ENCODE results near the gene SF3B2. TPM values are rescaled to one million over a fixed set of nuclear protein-coding genes. Genes with fewer than 3 reads are reported as not detected.

Gene SF3B2
- total RNA-seq, 1 experiment from 2014 or later: 300 TPM

DNA sequence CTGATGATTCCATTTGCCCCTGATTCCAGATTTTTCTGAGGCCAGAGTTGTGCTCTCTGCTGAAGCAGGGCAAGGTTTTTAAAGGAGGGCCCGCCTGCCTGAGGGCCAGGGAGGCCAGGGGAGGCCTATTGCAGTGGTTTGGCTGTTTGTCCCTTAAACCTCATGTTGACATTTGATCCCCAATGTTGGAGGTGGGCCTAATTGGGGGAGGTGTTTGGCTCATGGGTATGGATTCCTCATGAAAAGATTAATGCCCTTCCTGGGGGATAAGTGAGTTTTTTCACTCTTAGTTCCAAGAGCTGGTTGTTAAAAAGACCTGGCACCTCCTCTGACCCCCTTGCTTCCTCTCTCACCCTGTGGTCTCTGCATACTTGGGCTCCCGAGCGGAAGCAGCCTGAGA is 12.4 kb upstream of the SF3B2 start:
- H3K9ac ChIP-seq (ENCODE audit: low read length): no peak overlapping the region
- no peaks in the 10 kb centered on the region for H3K9me2 ChIP-seq (ENCODE audit: insufficient read depth)
- peaks cover 0 to 1% of the 10 kb centered on the region in 2 experiments; a peak in 2 of 4 replicates for H3K4me1 ChIP-seq (ENCODE audit: control insufficient read depth in 1 of 2, insufficient read depth in 2 of 2, low read length in 2 of 2)
- ChIA-PET POLR2A (no interaction called here), RAD21 (ENCODE audit: low non-redundant PET in 1 of 2, low total read pairs in 2 of 2, uncharacterized antibody in 2 of 2, unreplicated experiment in 2 of 2) (no interaction called here), CTCF (no interaction called here)
- TF ChIP-seq, protein P1, sequence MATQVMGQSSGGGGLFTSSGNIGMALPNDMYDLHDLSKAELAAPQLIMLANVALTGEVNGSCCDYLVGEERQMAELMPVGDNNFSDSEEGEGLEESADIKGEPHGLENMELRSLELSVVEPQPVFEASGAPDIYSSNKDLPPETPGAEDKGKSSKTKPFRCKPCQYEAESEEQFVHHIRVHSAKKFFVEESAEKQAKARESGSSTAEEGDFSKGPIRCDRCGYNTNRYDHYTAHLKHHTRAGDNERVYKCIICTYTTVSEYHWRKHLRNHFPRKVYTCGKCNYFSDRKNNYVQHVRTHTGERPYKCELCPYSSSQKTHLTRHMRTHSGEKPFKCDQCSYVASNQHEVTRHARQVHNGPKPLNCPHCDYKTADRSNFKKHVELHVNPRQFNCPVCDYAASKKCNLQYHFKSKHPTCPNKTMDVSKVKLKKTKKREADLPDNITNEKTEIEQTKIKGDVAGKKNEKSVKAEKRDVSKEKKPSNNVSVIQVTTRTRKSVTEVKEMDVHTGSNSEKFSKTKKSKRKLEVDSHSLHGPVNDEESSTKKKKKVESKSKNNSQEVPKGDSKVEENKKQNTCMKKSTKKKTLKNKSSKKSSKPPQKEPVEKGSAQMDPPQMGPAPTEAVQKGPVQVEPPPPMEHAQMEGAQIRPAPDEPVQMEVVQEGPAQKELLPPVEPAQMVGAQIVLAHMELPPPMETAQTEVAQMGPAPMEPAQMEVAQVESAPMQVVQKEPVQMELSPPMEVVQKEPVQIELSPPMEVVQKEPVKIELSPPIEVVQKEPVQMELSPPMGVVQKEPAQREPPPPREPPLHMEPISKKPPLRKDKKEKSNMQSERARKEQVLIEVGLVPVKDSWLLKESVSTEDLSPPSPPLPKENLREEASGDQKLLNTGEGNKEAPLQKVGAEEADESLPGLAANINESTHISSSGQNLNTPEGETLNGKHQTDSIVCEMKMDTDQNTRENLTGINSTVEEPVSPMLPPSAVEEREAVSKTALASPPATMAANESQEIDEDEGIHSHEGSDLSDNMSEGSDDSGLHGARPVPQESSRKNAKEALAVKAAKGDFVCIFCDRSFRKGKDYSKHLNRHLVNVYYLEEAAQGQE (IDR thresholded peaks at IDR 0.05; ENCODE audit: low read depth): no peak
- TF ChIP-seq EZH2 (IDR thresholded peaks at IDR 0.05) (no peak), SP1 (IDR thresholded peaks at IDR 0.05; ENCODE audit: low read depth) (no peak), CBX3 (IDR thresholded peaks at IDR 0.05; ENCODE audit: low read depth) (no peak), JUND (IDR thresholded peaks at IDR 0.05) (no peak), SRF (IDR thresholded peaks at IDR 0.05; ENCODE audit: low read depth) (no peak), ZFX (IDR thresholded peaks at IDR 0.05) (no peak), FOSL1 (IDR thresholded peaks at IDR 0.05; ENCODE audit: low read depth) (no peak), POLR2A (IDR thresholded peaks at IDR 0.05; ENCODE audit: borderline replicate concordance, extremely low read depth, insufficient read depth, insufficient read length) (no peak), EZH2phosphoT487 (IDR thresholded peaks at IDR 0.05; ENCODE audit: borderline replicate concordance) (no peak), EGR1 (IDR thresholded peaks at IDR 0.05; ENCODE audit: low read depth) (no peak), POLR2AphosphoS5 (IDR thresholded peaks at IDR 0.05; ENCODE audit: low read depth, low read length) (no peak), ELF1 (IDR thresholded peaks at IDR 0.05; ENCODE audit: borderline replicate concordance, low read depth) (no peak), CEBPB (IDR thresholded peaks at IDR 0.05; ENCODE audit: low read depth) (no peak)
- TF ChIP-seq, protein P2, sequence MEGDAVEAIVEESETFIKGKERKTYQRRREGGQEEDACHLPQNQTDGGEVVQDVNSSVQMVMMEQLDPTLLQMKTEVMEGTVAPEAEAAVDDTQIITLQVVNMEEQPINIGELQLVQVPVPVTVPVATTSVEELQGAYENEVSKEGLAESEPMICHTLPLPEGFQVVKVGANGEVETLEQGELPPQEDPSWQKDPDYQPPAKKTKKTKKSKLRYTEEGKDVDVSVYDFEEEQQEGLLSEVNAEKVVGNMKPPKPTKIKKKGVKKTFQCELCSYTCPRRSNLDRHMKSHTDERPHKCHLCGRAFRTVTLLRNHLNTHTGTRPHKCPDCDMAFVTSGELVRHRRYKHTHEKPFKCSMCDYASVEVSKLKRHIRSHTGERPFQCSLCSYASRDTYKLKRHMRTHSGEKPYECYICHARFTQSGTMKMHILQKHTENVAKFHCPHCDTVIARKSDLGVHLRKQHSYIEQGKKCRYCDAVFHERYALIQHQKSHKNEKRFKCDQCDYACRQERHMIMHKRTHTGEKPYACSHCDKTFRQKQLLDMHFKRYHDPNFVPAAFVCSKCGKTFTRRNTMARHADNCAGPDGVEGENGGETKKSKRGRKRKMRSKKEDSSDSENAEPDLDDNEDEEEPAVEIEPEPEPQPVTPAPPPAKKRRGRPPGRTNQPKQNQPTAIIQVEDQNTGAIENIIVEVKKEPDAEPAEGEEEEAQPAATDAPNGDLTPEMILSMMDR (IDR thresholded peaks at IDR 0.05 in 2 of 3, conservative IDR thresholded peaks at IDR 0.05 in 1 of 3; ENCODE audit: borderline replicate concordance in 1 of 3, insufficient read depth in 1 of 3, low read depth in 2 of 3, low read length in 2 of 3): no peak
- TF ChIP-seq, protein P3, sequence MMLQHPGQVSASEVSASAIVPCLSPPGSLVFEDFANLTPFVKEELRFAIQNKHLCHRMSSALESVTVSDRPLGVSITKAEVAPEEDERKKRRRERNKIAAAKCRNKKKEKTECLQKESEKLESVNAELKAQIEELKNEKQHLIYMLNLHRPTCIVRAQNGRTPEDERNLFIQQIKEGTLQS (IDR thresholded peaks at IDR 0.05): no peak
- TF ChIP-seq, protein P4, sequence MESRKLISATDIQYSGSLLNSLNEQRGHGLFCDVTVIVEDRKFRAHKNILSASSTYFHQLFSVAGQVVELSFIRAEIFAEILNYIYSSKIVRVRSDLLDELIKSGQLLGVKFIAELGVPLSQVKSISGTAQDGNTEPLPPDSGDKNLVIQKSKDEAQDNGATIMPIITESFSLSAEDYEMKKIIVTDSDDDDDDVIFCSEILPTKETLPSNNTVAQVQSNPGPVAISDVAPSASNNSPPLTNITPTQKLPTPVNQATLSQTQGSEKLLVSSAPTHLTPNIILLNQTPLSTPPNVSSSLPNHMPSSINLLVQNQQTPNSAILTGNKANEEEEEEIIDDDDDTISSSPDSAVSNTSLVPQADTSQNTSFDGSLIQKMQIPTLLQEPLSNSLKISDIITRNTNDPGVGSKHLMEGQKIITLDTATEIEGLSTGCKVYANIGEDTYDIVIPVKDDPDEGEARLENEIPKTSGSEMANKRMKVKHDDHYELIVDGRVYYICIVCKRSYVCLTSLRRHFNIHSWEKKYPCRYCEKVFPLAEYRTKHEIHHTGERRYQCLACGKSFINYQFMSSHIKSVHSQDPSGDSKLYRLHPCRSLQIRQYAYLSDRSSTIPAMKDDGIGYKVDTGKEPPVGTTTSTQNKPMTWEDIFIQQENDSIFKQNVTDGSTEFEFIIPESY (IDR thresholded peaks at IDR 0.05; ENCODE audit: extremely low read depth, insufficient replicate concordance, low read length): no peak
- TF ChIP-seq, protein P5, sequence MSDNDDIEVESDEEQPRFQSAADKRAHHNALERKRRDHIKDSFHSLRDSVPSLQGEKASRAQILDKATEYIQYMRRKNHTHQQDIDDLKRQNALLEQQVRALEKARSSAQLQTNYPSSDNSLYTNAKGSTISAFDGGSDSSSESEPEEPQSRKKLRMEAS (IDR thresholded peaks at IDR 0.05): no peak
- H3K27me3 ChIP-seq (ENCODE audit: insufficient read depth, low read length): no peaks in the 10 kb centered on the region
- no peaks in the 10 kb centered on the region for H4K20me1 ChIP-seq (ENCODE audit: insufficient read depth)
- no TSS peak for BruUV-seq (replicated peaks)
- H3K4me3 ChIP-seq (replicated peaks in 1 of 2; ENCODE audit: low read depth in 1 of 2, low read length in 2 of 2): no peak overlapping the region
- ATAC-seq (no peak), DNase-seq (ENCODE audit: low read depth, low spot score) (no peak)
- no peaks in the 10 kb centered on the region for H3K36me3 ChIP-seq (ENCODE audit: control insufficient read depth in 1 of 2, insufficient read depth in 2 of 2, low read length in 2 of 2)
- H3K9me3 ChIP-seq (ENCODE audit: control insufficient read depth in 1 of 2, insufficient read depth in 1 of 2, low read depth in 1 of 2, low read length in 2 of 2): no peaks in the 10 kb centered on the region
- H3K4me2 ChIP-seq (ENCODE audit: low read length): no peak overlapping the region
- H3K79me2 ChIP-seq (ENCODE audit: insufficient read depth, low read length): no peaks in the 10 kb centered on the region
- no peak overlapping the region for H2AFZ ChIP-seq (ENCODE audit: low read depth, low read length, poor library complexity, severe bottlenecking)
- intact Hi-C loops (cut with micrococcal nuclease): no loop called here
- no peak overlapping the region for H3K27ac ChIP-seq (ENCODE audit: low read depth, low read length)
